H9 (cell line): ENCODE measurements around the gene RBFOX1. TPM values are rescaled to one million over a fixed set of nuclear protein-coding genes. Genes with fewer than 3 reads are reported as not detected.

Experiments
- DNase-seq: peaks from one replicate; pipeline ENCODE4 v3.0.0-alpha.2; 2017
- H2AFZ ChIP-seq: one replicate; pipeline ENCODE4 v1.6.1; 2013; ENCODE audit warnings: mild to moderate bottlenecking, low read length, control low read depth, moderate library complexity
- H2AK5ac ChIP-seq: 2 replicates; pipeline ENCODE4 v1.6.1; 2013; ENCODE audit warnings: low read length, control low read depth, mixed read lengths; ENCODE audit not compliant: insufficient read length
- H2BK120ac ChIP-seq: one replicate; pipeline ENCODE4 v1.6.1; 2013; ENCODE audit warnings: low read depth, mild to moderate bottlenecking, low read length, control low read depth, inconsistent platforms; ENCODE audit not compliant: poor library complexity, severe bottlenecking
- H2BK12ac ChIP-seq: 2 replicates; pipeline ENCODE4 v1.6.1; 2013; ENCODE audit warnings: low read length, control low read depth, mixed read lengths, low read depth; ENCODE audit not compliant: insufficient read length
- H2BK15ac ChIP-seq: 2 replicates; pipeline ENCODE4 v1.6.1; 2013; ENCODE audit warnings: low read depth, low read length, control low read depth
- H2BK20ac ChIP-seq: one replicate; pipeline ENCODE4 v1.6.1; 2013; ENCODE audit warnings: low read depth, mild to moderate bottlenecking, low read length, control low read depth, inconsistent platforms; ENCODE audit not compliant: poor library complexity, severe bottlenecking
- H2BK5ac ChIP-seq: 2 replicates; pipeline ENCODE4 v1.6.1; 2013; ENCODE audit warnings: low read length, control low read depth, mixed read lengths; ENCODE audit not compliant: insufficient read length
- H3K14ac ChIP-seq: 2 replicates; pipeline ENCODE4 v1.6.1; 2013; ENCODE audit warnings: low read length, control low read depth; ENCODE audit not compliant: insufficient read depth
- H3K18ac ChIP-seq: 2 replicates; pipeline ENCODE4 v1.6.1; 2013; ENCODE audit warnings: low read depth, mild to moderate bottlenecking, mixed read lengths, low read length, control low read depth; ENCODE audit not compliant: insufficient read length
- H3K23ac ChIP-seq: 2 replicates; pipeline ENCODE4 v1.6.1; 2013; ENCODE audit warnings: low read length, control low read depth, mixed read lengths, low read depth; ENCODE audit not compliant: insufficient read length
- H3K23me2 ChIP-seq: 2 replicates; pipeline ENCODE4 v1.6.1; 2013; ENCODE audit warnings: low read depth, mild to moderate bottlenecking, mixed read lengths, low read length, control low read depth; ENCODE audit not compliant: insufficient read length, poor library complexity, severe bottlenecking
- H3K27ac ChIP-seq: 2 replicates; pipeline ENCODE4 v1.5.1; 2013; ENCODE audit warnings: low read length, control low read depth, mixed read lengths, low read depth; ENCODE audit not compliant: insufficient read length
- H3K27me3 ChIP-seq: 2 replicates; pipeline ENCODE4 v1.6.1; 2013; ENCODE audit warnings: low read length, control low read depth, inconsistent platforms; ENCODE audit not compliant: insufficient read depth
- H3K4ac ChIP-seq: 2 replicates; pipeline ENCODE4 v1.6.1; 2013; ENCODE audit warnings: low read depth, mild to moderate bottlenecking, control low read depth, inconsistent platforms, low read length, moderate library complexity
- H3K4me1 ChIP-seq: 2 replicates; pipeline ENCODE4 v1.6.1; 2013; ENCODE audit warnings: low read length, control low read depth, inconsistent platforms; ENCODE audit not compliant: insufficient read depth
- H3K4me2 ChIP-seq: 2 replicates; pipeline ENCODE4 v1.6.1; 2013; ENCODE audit warnings: low read length, control low read depth, mixed read lengths; ENCODE audit not compliant: insufficient read length, insufficient read depth
- H3K56ac ChIP-seq: 2 replicates; pipeline ENCODE4 v1.6.1; 2013; ENCODE audit warnings: low read depth, mild to moderate bottlenecking, mixed read lengths, low read length, control low read depth; ENCODE audit not compliant: insufficient read length
- H3K79me1 ChIP-seq: 2 replicates; pipeline ENCODE4 v1.6.1; 2013; ENCODE audit warnings: low read depth, mild to moderate bottlenecking, moderate library complexity, low read length, control low read depth, inconsistent platforms; ENCODE audit not compliant: insufficient read depth, poor library complexity, severe bottlenecking
- H3K79me2 ChIP-seq: 2 replicates; pipeline ENCODE4 v1.6.1; 2013; ENCODE audit warnings: low read length, control low read depth, inconsistent platforms; ENCODE audit not compliant: insufficient read depth
- H3K9ac ChIP-seq: 2 replicates; pipeline ENCODE4 v1.6.1; 2013; ENCODE audit warnings: low read length, control low read depth, mixed read lengths; ENCODE audit not compliant: insufficient read length; ENCODE audit errors: extremely low read depth
- H3K9me3 ChIP-seq: one replicate; pipeline ENCODE4 v1.6.1; 2013; ENCODE audit warnings: low read depth, low read length, inconsistent platforms; ENCODE audit not compliant: control insufficient read depth
- H3T11ph ChIP-seq: one replicate; pipeline ENCODE4 v1.6.1; 2013; ENCODE audit warnings: mild to moderate bottlenecking, low read length, control low read depth, inconsistent platforms
- H4K20me1 ChIP-seq: one replicate; pipeline ENCODE4 v1.6.1; 2013; ENCODE audit not compliant: control insufficient read depth, insufficient read length, insufficient read depth
- H4K5ac ChIP-seq: 2 replicates; pipeline ENCODE4 v1.6.1; 2013; ENCODE audit warnings: low read depth, mild to moderate bottlenecking, mixed read lengths, low read length, control low read depth; ENCODE audit not compliant: insufficient read length
- H4K8ac ChIP-seq: replicated peaks from 2 replicates; pipeline ENCODE4 v1.6.1; 2013; ENCODE audit warnings: low read length, control low read depth, mixed read lengths, low read depth; ENCODE audit not compliant: insufficient read length
- H4K91ac ChIP-seq: 2 replicates; pipeline ENCODE4 v1.6.1; 2013; ENCODE audit warnings: low read depth, mild to moderate bottlenecking, moderate library complexity, mixed read lengths, low read length, control low read depth; ENCODE audit not compliant: insufficient read length
- H3K27ac Mint-ChIP-seq, 3 experiments: 2 replicates in 2 of 3; 3 replicates in 1 of 3; pipeline ENCODE4 v1.8.0; 2020 to 2021; ENCODE audit warnings: mixed read lengths in 3 of 3, mild to moderate bottlenecking in 1 of 3, moderate library complexity in 1 of 3
- H3K27me3 Mint-ChIP-seq: 2 replicates; pipeline ENCODE4 v1.8.0; 2021; ENCODE audit warnings: low read depth, mild to moderate bottlenecking, moderate library complexity, mixed read lengths
- H3K36me3 Mint-ChIP-seq, 3 experiments: 2 replicates in 2 of 3; 3 replicates in 1 of 3; pipeline ENCODE4 v1.8.0; 2020 to 2021; ENCODE audit warnings: low read depth in 3 of 3, mixed read lengths in 3 of 3; ENCODE audit not compliant: insufficient read depth in 1 of 3
- H3K4me1 Mint-ChIP-seq, 2 experiments: 2 replicates each; pipeline ENCODE4 v1.8.0; 2020; ENCODE audit warnings: mixed read lengths in 2 of 2
- H3K4me3 Mint-ChIP-seq, 2 experiments: 2 replicates in 1 of 2; 3 replicates in 1 of 2; pipeline ENCODE4 v1.8.0; 2020 to 2021; ENCODE audit warnings: mild to moderate bottlenecking in 2 of 2, mixed read lengths in 2 of 2, moderate library complexity in 1 of 2
- H3K9me3 Mint-ChIP-seq, 2 experiments: 2 replicates in 1 of 2; 3 replicates in 1 of 2; pipeline ENCODE4 v1.8.0; 2020; ENCODE audit warnings: mild to moderate bottlenecking in 2 of 2, mixed read lengths in 2 of 2, moderate library complexity in 1 of 2
- WGBS: extraction: QIAGEN DNeasy Blood & Tissue Kit; methylation state at CpG from one replicate; pipeline ENCODE4 v1.1.7; 2013; ENCODE audit warnings: missing lambda C conversion rate, low lambda C conversion rate, mixed read lengths; ENCODE audit not compliant: insufficient read length; ENCODE audit errors: extremely low coverage; 5-methylcytosine and 5-hydroxymethylcytosine counted together
- total RNA-seq: library from RNA; stranded (reverse); gene quantifications from 2 replicates; pipeline ENCODE4 v1.2.1, GENCODE V29; 2021
- TF ChIP-seq, protein P1 (sequence below): fragments of 200-600 bp; sonication (generic); conservative IDR thresholded peaks from 3 replicates; pipeline ENCODE4 v1.8.0; 2021; ENCODE audit warnings: antibody characterized with exemption, mild to moderate bottlenecking

Gene RBFOX1
- total RNA-seq, 1 experiment from 2014 or later, result 2.0 TPM

DNA sequence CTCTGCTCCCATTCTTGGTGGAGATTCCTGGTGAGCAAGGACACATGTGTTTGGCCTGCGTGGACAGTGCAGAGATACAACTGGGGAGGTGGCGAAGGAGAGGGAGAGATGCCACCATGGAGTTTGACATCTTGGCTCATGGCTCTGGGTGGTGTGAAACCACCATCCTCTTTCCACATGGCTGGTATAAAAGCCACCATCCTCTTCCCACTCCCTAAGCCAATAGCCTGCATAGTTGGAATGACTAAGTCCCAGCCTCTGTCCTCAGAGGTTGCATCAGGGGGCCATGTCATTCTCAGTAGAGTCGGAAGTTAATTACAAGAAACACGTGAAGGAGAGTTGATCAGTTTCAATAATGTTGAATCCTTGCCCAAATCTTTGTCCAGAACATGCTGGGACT is 10.0 kb downstream of the RBFOX1 start:
- no peaks in the 10 kb centered on the region for H3K36me3 Mint-ChIP-seq
- Histone ChIP-seq H3K18ac (no peak overlapping the region), H4K5ac (no peak overlapping the region), H3K27me3 (no peaks in the 10 kb centered on the region), H3K56ac (no peak overlapping the region), H2BK120ac (no peak overlapping the region), H3K27ac (no peak overlapping the region), H3K79me1 (no peaks in the 10 kb centered on the region), H2BK20ac (no peak overlapping the region), H3K4me2 (no peak overlapping the region), H3K4me1 (no peaks in the 10 kb centered on the region), H4K20me1 (no peaks in the 10 kb centered on the region), H3K4ac (no peak overlapping the region), H2AK5ac (no peak overlapping the region), H3K9me3 (no peaks in the 10 kb centered on the region), H3K9ac (no peak overlapping the region), H4K8ac (no peak overlapping the region), H3K23me2 (no peaks in the 10 kb centered on the region), H3K79me2 (no peaks in the 10 kb centered on the region), H2BK12ac (no peak overlapping the region), H2BK15ac (no peak overlapping the region), H3K23ac (no peak overlapping the region), H3T11ph (no peak overlapping the region), H4K91ac (no peak overlapping the region), H2AFZ (no peak overlapping the region), H3K14ac (no peak overlapping the region), H2BK5ac (no peak overlapping the region)
- no peak for DNase-seq
- no CpG with 5 or more reads among the region's 4 CpGs for WGBS
- TF ChIP-seq, protein P1, sequence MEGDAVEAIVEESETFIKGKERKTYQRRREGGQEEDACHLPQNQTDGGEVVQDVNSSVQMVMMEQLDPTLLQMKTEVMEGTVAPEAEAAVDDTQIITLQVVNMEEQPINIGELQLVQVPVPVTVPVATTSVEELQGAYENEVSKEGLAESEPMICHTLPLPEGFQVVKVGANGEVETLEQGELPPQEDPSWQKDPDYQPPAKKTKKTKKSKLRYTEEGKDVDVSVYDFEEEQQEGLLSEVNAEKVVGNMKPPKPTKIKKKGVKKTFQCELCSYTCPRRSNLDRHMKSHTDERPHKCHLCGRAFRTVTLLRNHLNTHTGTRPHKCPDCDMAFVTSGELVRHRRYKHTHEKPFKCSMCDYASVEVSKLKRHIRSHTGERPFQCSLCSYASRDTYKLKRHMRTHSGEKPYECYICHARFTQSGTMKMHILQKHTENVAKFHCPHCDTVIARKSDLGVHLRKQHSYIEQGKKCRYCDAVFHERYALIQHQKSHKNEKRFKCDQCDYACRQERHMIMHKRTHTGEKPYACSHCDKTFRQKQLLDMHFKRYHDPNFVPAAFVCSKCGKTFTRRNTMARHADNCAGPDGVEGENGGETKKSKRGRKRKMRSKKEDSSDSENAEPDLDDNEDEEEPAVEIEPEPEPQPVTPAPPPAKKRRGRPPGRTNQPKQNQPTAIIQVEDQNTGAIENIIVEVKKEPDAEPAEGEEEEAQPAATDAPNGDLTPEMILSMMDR, result no peak
- H3K27ac Mint-ChIP-seq, result no peak overlapping the region
- H3K27me3 Mint-ChIP-seq, result no peaks in the 10 kb centered on the region; the same call in 1 of the 2 replicates
- no peaks in the 10 kb centered on the region; a peak in 1 of 5 replicates for H3K9me3 Mint-ChIP-seq
- H3K4me1 Mint-ChIP-seq, result peaks cover 0 to 5% of the 10 kb centered on the region in 2 experiments; a peak in 2 of 4 replicates
- no peak overlapping the region for H3K4me3 Mint-ChIP-seq
